ENCODE results near the gene ANKRD36C.
"Not testable (repeated sequence)": the region's sequence is repeated elsewhere in the genome, so short reads cannot be mapped to it uniquely, and the experiment has no call there.

Gene ANKRD36C

DNA sequence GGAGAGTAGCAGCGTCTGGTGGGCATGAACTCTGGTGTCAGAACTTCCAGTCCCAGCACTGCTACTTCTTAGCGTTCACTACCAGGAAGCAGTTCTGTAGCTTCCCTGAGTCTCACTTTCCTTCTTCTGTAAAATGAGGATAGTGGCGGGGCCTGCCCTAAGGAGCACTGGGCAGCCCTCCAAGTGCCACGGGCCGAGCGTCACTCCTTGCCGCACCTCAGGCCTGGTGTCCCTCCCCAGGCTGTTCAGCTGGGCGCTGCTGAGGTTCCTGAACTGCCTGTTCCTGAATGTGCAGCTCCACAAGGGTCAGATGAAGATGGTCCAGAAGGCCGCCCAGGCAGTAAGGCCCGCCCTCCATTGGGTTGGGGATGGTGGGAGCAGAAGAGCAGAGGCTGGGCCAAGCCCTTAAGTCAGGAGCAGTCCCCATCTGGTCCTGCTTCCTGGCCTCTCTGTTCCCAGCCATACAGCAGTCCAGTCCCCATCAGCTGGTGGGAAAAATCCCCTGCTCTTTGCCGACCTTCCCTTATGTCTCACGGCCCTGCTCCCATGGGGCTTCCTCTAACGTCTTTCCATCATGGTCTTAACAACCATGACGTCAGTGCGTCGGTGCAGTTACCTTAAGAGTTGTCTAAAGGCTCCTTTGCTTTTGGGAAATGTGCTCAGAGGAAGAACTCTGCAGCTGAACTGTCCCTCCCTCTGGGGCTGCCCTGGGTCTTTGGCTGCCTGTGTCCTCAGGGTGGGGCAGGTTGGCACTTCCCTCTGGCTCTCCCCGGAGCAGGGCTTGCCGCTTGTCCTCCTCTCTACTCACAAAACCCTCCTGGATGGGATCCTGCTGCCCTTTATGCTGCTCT lies 195.2 kb downstream of the ANKRD36C start:
- not testable (repeated sequence) for DNase-seq

DNA sequence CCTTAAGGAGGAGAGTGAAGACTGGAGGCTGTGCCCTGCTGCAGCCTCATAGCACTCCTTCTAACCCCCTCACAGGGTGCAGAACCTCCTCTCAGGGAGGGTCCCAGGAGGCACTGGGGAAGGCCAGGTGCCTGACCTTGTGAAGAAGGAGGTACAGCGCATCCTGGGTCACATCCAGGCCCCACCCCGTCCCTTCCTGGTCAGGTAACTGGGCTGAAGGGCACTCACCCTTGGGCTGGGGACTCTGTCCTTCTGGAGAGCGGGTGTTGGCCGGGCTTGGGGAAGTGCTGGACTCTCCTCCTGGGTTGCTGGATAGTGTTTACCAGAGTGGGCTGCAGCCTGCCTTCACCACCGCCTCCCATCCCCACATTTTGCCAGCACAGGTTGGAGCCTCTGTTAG lies 197.7 kb downstream of the ANKRD36C start:
- DNase-seq, result not testable (repeated sequence)

GRCh38 chr2:95790180-95790579 lies 201.4 kb downstream of the ANKRD36C start:
- DNase-seq, result not testable (repeated sequence)

GRCh38 chr2:95789385-95789784 lies 202.2 kb downstream of the ANKRD36C start:
- not testable (repeated sequence) for DNase-seq

DNA sequence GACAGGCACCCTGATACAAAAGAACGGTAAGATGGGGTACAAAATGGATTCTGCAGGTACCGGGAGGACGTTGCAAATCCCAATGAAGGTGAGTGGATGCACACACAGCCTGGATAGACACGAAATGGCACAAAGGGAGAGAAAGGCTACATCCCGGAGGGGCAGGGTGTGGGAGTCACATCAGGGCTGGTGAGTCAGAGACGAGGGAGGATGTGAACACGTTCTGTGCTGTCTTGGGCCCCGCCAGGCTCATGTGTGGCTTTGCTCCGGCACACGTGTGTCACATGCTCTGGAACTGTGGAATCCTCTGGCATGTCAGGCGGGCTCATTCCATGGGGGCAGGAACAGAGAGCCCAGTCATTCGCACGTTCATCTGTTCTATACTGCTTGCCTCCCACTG lies 203.0 kb downstream of the ANKRD36C start:
- DNase-seq, result not testable (repeated sequence)
